GM19035 (cell line): Measurements from ENCODE around the gene AQP3.
"Not testable (repeated sequence)": the region's sequence is repeated elsewhere in the genome, so short reads cannot be mapped to it uniquely, and the experiment has no call there.

Experiments used
- ATAC-seq: cut with Tn5 transposase; IDR thresholded peaks from one replicate; pipeline ENCODE4 v1.9.1; 2021; ENCODE audit not compliant: unreplicated experiment

AQP3 gene

DNA sequence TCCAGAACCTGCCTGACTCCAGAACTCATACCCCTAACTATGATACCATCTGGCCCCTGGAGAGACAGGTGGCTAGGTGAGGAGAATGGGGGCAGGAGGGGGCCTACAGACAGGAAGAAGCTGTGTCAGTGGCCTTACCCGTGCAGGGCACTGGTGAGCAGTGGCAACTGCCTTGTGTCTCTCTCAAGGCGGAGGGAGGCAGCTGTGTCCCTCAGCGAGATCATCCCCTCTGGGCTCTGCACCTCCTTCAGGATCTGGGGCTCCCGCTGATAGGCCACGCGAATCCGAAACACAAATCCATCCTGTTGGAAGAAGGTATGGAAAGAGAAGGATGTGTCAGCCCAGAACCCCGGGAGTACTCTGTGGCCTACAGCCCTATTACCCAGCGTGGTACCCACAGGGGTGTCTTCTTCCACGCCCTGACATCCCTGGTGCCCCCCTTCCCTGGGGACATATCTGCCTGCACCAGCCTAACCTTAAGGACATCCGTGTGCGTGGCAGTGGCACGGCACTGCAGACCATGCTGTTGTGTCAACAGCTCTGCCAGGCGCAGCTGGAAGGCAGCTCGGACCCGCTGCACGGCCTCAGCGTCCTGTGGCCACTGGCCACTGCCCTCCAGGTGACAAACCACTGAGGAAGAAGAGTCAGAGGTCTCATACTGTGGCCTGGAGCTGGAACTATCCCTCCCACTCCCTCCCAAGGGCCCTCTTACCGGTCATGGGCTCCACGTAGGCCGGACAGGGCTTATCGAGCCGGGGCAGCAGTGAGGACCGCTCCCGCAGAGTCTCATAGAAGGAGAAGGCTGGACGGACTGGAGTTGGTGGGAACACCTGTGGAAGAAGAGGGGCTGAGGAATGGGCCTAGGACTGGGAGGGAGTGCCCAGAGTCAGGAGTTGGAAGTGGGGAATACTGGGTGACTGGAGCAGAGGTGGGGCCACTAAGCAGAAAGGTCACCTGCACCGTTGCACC is 18.5 kb upstream of the AQP3 start:
- no peak for ATAC-seq

DNA sequence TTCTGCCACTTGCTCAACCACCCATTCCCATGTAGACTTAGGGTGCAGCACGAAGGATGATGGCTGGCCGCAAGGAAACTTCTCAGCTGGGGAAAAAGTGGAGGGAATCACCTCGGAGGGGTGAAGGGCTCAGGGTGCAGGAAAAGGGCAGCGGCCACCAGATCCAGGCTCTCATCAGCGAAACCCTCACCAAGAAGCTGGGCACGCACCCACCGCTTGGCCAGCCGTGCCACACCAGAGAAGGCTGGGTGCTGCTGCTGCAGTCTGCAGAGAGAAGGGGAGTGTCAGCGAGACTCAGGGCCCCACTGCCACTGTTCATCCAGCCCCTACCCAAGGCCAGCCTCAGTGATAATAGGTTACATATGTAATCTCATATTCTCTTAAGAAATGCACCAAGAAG is 17.7 kb upstream of the AQP3 start:
- no peak for ATAC-seq

DNA sequence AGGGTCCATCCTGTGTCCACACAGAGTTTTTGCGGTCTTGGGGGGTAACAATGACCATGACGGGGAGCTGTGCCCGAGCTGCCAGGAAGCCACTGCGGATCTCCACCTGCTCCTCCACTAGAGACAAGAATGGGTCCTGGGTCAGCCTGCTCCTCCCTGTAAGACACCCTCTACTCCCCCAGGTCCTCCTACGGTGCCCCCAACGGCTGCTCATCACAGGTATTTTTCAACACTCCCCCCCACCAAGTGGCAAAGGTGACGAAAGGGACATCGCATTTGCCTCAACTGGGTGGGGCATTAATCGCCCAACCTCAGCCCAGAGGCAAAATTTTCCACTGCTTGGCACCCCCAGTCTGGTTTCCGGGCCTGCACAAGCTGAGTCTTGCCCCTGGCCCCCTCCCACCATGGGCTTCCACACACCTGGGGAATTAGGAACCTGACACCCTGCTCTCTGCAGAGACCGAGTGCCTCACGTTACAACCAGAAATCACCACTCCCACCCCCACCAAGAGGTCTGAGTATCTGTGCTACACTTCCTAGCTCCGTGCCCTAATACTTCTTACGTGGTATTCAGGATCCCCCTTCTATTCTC is 16.7 kb upstream of the AQP3 start:
- ATAC-seq, result no peak

DNA sequence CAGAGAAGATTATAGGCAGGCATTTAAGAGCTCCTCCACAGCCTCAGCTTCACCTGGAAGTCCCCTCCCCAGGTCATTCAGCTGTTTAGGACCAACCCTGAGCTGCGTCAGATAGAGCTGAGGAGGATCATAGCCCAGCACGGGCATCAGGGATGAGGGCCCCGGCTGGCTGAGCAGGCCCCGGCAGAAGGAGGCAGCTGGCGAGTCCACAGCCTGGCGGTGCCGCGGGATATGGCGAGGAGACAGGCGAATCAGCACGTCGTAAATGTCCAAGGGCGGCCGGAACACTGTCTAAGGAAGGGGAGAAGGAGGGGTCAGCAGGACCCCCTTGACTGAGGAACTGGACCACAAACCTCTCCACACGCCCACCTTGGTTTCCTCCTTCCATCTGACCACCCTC is 15.8 kb upstream of the AQP3 start:
- no peak for ATAC-seq

DNA sequence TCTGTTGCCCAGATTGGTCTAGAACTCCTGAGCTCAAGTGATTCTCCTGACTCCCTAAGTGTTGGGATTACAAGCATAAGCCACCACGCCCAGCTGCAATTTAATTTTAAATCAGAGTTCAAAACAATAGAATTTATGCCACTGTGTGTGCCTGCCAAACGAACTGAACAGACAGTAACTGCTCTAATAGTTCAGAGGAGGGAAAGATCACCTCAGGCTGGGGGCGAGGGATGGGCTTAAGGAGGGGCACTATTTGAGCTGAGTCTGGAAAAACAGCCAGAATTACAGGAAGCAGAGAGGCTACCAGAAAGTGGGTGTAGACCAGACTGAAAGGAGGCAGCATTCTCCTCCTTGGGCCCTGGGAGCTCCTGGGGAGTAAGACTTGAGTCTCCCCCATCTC is 14.1 kb upstream of the AQP3 start:
- ATAC-seq, result no peak

DNA sequence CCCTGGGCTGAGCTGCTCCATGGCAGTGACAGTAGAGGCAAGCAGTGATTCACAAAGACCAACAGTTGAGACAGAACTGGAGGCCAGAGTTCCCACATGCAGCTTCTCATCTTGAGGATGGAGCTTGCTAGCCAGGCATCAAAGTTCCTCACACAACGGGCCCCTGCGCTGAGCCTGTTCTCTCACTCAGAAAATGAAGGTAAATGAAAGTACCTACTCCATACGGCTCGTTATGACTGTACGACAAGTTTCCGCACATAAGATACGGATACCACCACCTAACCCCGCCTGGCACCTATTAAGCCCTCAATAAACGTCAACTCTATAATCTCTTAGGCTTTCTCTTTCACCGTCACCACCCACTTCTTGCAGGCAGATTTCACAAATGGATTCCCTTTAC is 13.5 kb upstream of the AQP3 start:
- no peak for ATAC-seq

DNA sequence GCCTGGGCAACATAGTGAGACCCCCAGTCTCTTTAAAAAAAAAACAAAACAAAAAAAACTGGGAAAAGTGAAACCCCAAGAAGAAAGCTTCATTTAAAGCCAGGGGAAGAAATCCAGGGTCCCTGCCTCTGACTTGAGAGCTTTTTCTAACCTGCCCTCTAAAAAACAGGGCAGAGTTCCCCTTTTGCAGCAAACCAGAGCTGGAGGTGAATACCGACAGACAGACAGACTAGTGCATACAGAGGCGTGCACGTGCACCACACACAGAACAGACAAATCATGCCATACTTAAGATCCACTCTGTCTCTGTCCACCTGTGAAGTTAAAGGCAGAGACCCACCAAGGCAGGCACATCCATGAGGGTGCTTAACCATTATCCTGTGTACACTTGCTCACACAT is 11.7 kb upstream of the AQP3 start:
- ATAC-seq, result no peak

DNA sequence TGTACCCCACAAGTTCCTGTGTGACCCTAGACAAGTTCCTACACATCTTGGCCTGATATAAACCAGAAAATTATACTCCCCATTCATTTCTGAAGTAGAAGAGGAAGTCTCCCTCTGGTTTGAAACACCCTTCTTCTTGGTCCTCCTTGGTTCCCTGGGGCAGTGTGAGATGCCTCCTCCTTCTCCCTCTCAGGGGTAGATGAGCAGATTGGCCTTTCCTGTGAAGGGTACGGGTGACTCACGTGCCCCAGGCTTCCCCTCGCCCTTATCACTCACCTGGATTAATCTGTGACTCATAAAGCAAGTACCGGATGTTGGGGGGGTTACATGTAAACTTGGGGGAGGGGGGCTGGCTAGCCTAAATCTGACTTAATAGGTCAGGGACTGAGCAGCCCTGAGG is 11.1 kb upstream of the AQP3 start:
- no peak for ATAC-seq

DNA sequence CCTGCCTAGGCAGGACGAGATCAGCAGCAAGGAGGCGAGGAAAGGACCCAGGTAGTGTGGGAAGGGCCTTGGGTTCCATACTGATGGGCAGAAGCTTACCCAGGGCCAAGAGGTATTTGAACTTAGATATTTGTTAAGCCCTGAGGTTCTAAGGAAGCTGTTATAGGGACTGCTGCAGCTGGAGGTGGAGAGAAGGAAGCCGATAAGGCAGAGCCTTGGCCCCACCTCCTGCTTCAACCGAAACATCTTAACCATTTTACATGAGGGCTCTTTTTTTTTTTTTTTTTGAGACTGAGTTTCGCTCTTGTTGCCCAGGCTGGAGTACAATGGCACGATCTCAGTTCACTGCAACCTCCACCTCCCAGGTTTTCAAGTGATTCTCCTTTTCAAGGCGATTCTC is 8.6 kb upstream of the AQP3 start:
- ATAC-seq, result no peak

DNA sequence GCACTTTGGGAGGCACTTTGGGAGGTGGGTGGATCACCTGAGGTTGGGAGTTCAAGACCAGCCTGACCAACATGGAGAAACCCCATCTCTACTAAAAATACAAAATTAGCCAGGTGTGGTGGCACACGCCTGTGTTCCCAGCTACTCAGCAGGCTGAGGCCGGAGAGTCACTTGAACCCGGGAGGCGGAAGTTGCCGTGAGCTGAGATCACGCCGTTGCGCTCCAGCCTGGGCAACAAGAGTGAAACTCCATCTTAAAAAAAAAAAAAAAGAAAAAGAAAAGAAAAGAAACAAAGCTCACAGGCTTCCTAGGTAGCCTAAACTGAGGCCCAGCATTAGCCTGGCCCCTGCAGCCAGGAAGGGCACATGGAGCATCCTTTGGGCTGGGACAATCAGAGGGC is 8.1 kb upstream of the AQP3 start:
- not testable (repeated sequence) for ATAC-seq

DNA sequence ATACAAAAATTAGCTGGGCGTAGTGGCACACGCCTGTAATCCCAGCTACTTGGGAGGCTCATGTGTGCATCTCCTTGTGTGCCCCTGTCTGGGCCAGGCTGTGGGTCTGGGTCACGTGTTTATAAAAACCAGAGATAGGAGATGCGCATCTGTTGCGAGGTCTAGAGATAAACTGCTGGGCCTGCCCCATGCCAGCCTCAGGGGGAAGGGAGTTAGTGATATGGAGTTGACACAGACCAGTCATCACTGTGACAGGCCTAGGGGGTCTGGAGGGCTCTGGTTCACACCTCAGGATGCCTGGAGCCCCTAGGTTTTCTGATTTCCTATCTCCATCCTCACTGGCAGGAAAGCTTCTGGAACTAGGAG is 7.3 kb upstream of the AQP3 start:
- not testable (repeated sequence) for ATAC-seq

DNA sequence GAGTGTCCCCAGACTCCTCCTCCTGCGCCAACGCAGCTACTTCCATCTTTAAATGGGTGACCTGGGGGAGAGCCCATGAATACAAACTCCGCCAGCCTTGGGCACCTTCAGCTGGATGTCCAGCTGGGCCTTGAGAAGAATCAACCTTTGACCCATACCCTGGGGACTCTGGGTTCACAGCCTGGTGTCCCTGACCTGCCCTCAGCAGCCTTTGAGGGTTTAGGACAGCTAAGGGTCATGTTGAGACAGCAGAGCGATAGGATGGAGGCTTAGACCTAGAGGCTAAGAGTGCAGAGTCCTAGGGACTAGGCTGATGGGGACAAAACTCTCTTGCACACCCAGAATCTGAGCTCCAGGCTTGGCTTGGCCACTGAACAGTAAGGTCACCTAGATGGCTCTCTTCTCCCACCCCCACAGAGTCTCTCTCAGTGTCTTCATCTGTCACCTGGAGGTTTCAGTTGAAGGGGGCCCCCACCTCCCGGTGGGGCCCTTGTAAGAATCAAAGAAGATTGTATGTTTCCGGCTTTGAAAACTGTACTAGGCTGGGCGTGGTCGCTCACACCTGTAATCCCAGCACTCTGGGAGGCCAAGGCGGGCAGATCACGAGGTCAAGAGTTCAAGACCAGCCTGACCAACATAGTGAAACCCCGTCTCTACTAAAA is 6.7 kb upstream of the AQP3 start:
- peak; percentile 55 for ATAC-seq

DNA sequence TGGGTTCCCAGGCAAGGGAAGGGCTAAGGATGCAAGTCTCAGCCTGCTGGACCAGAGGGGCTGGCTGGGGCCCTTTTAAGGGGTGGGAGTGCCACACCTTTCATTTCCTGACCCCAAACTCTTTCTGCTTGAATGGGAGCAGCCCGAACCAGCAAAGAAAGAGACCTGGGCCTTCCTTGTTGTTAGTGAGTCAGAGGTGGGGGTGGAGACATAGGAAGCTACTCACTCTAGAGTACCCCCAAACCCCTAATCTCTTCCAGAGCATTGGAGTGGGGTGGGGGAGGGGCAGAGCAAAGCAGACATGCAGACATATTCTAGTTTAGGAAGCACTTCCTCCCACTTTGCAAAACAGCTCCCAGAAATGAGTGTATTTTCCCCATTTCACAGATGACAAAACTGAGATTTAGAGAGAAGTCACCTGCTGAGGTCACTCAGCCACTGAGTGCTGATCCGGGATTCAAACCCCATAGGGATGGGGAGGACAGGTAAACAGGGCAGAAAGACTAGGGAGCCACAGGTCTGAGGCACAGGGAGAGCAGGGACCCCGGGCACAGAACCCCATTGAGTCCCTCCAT is 6.0 kb upstream of the AQP3 start:
- ATAC-seq, result no peak

DNA sequence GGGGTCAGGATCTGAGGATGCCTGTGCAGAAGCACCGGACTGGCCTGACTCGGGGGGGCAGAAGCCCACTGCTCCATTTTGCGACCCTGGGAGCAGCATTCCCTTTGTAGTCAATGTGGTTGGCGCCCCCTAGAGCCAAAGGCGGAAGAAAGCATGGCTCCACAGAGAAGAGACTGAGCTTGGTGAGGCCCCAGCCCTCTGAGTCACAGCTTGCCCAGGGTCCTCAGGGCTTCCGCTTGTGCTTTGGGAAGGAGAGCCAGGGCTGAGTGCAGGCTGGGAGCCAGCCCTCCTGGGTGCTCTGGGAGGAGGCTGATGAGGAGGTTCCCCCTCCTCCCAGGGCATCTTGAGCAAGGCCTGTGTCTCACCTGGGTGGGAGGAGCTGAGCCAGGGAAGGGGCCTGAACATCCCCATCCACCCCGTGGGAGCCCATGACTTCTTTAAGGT is 5.5 kb upstream of the AQP3 start:
- ATAC-seq, result no peak

DNA sequence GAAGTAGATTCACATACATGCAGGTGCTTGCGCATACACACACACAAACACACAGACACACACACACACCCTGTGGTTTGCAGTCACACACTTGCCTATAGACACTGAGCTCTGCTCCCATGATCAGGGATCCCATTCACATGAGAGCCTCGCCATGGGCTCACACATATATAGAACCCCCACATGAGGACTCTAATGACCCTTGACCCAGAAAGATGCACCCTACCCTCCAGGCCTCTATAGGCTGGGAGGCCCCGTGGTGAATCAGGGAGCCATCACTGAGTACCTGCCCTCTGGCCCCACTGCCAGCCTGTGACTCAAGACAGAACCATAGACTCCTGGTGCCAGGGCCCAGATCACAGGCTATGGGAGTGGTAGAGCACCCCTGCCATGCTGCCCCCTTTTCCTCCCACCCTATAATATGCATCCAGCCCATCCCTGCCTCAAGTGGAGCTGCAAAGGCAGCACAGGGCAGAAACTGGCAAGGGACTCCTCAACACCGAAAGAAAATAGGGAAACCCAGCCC is 3.3 kb upstream of the AQP3 start:
- ATAC-seq, result no peak

DNA sequence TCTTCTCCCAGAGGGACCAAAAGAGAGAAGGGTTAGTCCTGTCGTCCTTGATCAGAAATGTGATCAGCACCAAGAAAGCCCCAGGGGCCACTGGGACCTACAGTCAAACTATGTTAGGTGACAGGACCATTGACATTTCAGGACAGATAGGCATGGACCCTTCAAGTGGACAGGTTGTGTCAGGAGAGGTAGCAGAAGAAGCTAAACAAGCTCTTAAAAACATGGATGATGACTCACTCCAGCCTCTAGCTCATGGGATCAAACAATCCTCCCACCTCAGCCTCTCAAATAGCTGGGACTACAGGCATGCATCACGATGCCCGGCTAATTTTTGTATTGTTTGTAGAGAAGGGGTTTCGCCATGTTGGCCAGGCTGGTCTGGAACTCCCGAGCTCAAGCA is 2.3 kb upstream of the AQP3 start:
- ATAC-seq, result no peak

DNA sequence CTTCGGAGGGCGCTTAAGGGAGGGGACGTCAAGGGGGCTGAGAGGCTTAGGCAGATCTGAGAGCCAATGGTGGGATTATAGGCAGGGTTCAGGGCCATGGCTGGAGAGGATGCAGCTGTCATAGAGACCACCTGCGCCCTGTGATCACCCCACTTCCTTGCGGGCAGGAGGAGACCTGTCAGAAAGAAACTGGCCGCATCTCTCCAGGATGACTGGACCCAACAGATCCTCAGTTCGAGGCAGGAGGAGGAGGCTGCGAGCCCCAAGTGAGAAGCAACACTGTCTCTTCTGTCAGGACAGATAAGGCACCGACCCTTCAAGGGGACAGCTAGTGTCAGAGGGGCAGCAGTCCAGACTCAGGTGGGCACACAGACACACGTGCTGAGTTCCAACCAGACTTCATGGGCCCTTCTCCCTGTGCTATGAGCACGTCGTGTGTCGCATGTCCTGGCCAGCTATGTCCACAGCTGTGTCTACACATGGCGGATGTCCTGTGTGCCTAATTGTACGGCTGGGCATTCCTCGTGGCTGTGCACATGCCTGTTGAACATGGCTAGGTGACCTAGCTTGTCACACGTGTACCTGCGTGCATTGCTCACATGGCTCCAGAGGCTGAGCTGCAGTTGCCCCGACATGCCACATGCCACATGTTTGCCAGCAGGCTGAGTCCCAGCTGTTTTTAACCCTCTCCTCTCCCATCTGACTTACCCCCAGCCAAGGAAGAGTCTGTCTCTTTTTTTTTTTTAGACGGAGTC is 583 bp upstream of the AQP3 start:
- no peak for ATAC-seq

DNA sequence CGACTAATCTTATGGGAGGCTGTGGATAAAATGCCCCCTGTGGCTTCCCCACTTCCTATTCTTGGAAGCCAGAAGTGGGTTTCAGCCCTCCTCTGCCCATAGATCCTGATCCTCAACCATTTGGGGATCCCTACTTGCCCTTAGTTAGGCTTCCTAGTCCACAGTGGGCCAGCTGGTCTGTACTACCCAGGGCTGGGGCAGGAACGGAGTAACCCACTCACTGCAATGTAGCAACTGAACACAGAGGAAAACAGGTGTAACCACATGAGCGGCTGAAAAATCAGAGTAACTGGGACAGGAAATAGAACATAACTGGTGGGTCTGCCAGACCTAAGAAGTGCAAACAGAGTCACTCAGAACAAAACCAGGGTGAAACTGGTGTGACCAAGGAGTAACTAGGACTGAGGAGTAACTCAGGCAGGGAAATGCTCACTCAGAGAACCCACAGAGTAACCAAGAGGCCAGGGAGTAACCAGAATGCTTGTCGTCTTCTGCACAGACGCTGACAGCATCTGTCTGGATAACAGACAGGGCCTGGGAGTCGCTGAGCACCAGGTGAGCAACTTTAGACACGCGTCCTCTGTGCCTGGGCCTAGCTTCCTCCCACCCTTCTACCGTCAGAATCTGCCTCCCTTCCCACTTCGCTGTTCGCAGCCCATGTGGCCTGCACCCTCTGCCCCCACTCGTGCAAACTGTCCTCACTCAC is 1.0 kb downstream of the AQP3 start:
- peak; percentile 86 for ATAC-seq

DNA sequence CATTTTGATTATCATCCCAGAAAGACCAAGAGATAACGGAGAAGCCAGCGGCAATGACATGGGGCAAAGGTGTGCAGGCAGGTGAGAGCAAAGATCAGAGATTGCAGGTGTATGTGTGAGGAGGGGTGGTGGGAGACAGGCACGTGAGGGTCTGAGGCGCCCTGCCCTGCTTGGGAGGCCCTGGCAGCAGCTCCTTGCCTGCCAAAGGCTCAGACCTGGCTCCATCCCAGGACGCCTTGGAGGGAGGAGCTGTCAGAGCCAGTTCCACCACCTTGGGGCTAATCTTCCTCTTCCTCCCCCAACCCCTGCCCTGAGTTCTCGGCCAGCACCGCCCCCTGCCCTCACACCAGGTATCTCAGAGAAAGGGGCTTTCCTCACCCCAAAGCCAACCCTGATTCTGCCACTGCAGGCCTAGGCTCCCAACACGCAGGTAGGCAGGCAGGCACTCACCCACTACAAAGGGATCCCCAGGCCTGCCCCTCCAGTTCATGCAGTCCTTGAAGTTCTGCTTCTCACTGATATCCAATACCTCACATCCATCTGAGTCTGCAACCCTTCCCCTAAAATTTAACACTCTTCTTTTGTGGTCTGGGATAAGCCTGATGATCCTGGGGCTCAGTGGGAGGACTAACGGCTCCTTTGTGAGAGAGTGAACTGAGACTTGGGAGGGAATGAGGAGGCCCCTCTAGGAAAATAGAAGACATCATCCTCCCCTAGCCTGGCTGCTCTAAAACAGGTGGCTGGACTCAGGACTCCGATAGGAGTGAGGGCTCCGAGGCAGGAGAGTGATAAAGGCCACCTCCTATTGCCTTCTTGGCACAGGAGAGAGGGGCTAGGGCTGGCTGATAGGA is 1.8 kb downstream of the AQP3 start:
- no peak for ATAC-seq
